Measurements from ENCODE around the gene USP16. TPM values are rescaled to one million over a fixed set of nuclear protein-coding genes. Genes with fewer than 3 reads are reported as not detected.

Gene USP16
- total and polyA plus RNA-seq, 8 donors = 13.8 to 27.3 (median 20.1) TPM

- Histone ChIP-seq H3K27ac (no peak overlapping the region), H3K4me1 (no peaks in the 10 kb centered on the region), H3K27me3 (no peaks in the 10 kb centered on the region), H3K9me3 (no peaks in the 10 kb centered on the region), H3K36me3 (peaks cover 11 to 74% (median 27%) of the 10 kb centered on the region in 3 donors), H3K4me3 (no peak overlapping the region)
- ATAC-seq = no peak
- intact Hi-C loops (cut with DNase I) = no loop called here
- TF ChIP-seq, protein P1, sequence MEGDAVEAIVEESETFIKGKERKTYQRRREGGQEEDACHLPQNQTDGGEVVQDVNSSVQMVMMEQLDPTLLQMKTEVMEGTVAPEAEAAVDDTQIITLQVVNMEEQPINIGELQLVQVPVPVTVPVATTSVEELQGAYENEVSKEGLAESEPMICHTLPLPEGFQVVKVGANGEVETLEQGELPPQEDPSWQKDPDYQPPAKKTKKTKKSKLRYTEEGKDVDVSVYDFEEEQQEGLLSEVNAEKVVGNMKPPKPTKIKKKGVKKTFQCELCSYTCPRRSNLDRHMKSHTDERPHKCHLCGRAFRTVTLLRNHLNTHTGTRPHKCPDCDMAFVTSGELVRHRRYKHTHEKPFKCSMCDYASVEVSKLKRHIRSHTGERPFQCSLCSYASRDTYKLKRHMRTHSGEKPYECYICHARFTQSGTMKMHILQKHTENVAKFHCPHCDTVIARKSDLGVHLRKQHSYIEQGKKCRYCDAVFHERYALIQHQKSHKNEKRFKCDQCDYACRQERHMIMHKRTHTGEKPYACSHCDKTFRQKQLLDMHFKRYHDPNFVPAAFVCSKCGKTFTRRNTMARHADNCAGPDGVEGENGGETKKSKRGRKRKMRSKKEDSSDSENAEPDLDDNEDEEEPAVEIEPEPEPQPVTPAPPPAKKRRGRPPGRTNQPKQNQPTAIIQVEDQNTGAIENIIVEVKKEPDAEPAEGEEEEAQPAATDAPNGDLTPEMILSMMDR (IDR thresholded peaks at IDR 0.05) = no peak
- no peak for FAIRE-seq
- DNase-seq = no peak
- 84 to 94% methylated on average over 1 of the region's 1 CpG for WGBS, 2 donors
Observed at GRCh38 chr21:29034678-29035077, 10.2 kb downstream of the USP16 start.

- intact Hi-C loops (cut with DNase I) = no loop called here
Observed at GRCh38 chr21:29052224-29052623, 27.8 kb downstream of the USP16 start.

GRCh38 chr21:29053011-29053553, 28.6 kb downstream of the USP16 start:
- TF ChIP-seq, protein P1 (IDR thresholded peaks at IDR 0.05) = no peak
- 91 to 92% methylated on average over 5 of the region's 5 CpGs for WGBS, 2 donors
- H3K36me3 ChIP-seq = peaks cover 3 to 58% (median 26%) of the 10 kb centered on the region in 3 donors
- FAIRE-seq (no peak), ATAC-seq (no peak), DNase-seq (no peak)
- no peak overlapping the region for H3K27ac ChIP-seq
- no peak overlapping the region for H3K4me3 ChIP-seq
- no peaks in the 10 kb centered on the region for H3K9me3 ChIP-seq
- intact Hi-C loops (cut with DNase I) = no loop called here
- H3K27me3 ChIP-seq = no peaks in the 10 kb centered on the region
- peaks cover 0 to 3% (median 0%) of the 10 kb centered on the region in 3 donors for H3K4me1 ChIP-seq

More at GRCh38 chr21:29052224-29052623, 27.8 kb downstream of the USP16 start:
- WGBS, 2 donors = 98 to 99% methylated on average over 5 of the region's 5 CpGs
- H3K4me1 ChIP-seq = peaks cover 0 to 3% (median 0%) of the 10 kb centered on the region in 3 donors
- TF ChIP-seq, protein P1 (IDR thresholded peaks at IDR 0.05) = no peak
- no peaks in the 10 kb centered on the region for H3K27me3 ChIP-seq
- H3K4me3 ChIP-seq = no peak overlapping the region
- no peak for ATAC-seq
- DNase-seq = no peak
- no peak overlapping the region for H3K27ac ChIP-seq
- H3K36me3 ChIP-seq = peaks cover 3 to 58% (median 31%) of the 10 kb centered on the region in 3 donors
- FAIRE-seq = no peak
- no peaks in the 10 kb centered on the region for H3K9me3 ChIP-seq

GRCh38 chr21:29053656-29054055, 29.2 kb downstream of the USP16 start:
- DNase-seq = no peak
- FAIRE-seq = no peak
- intact Hi-C loops (cut with DNase I) = no loop called here
- peak in 1 of 4 donors; percentile 11 for ATAC-seq
- no peaks in the 10 kb centered on the region for H3K27me3 ChIP-seq
- no peak overlapping the region for H3K4me3 ChIP-seq
- H3K27ac ChIP-seq = no peak overlapping the region
- WGBS, 2 donors = 87 to 94% methylated on average over 4 of the region's 4 CpGs
- TF ChIP-seq, protein P1 (IDR thresholded peaks at IDR 0.05) = no peak
- H3K4me1 ChIP-seq = peaks cover 0 to 3% (median 0%) of the 10 kb centered on the region in 3 donors
- no peaks in the 10 kb centered on the region for H3K9me3 ChIP-seq
- peaks cover 3 to 62% (median 26%) of the 10 kb centered on the region in 3 donors for H3K36me3 ChIP-seq

DNA sequence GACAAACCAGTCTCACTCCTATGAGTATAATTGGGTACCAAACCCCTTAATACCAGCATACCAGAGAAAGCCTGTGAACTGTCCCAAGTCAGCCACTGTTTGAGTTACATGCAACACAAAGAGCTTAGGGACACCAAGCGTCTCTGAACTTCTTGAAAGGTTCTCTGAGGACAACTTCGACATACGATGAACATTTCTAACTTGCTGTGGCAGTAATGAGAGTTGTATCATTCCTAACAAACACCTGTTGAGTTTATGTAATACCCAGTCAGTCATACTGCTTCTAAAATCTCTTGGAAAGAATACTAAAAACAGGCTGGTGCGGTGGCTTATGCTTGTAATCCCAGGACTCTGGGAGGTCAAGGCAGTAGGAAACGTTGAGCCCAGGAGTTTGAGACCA, 30.6 kb downstream of the USP16 start:
- intact Hi-C loops (cut with DNase I) = no loop called here
- Histone ChIP-seq H3K27ac (no peak overlapping the region), H3K4me3 (no peak overlapping the region), H3K36me3 (peaks cover 3 to 68% (median 22%) of the 10 kb centered on the region in 3 donors), H3K4me1 (peaks cover 0 to 3% (median 0%) of the 10 kb centered on the region in 3 donors), H3K9me3 (no peaks in the 10 kb centered on the region), H3K27me3 (no peaks in the 10 kb centered on the region)
- FAIRE-seq (no peak), ATAC-seq (no peak), DNase-seq (no peak)
- TF ChIP-seq, protein P1 (IDR thresholded peaks at IDR 0.05) = no peak
- WGBS, 2 donors = 91 to 94% methylated on average over 5 of the region's 5 CpGs
